NCI-H1092 (cell line): ENCODE measurements around the gene RABEP1.

Source experiments
- DNase-seq: peaks from one replicate; lab custom pipeline; 2025; lab: John Stamatoyannopoulos, UW

Gene RABEP1

GRCh38 chr17:5272322-5272721 is 9.8 kb upstream of the RABEP1 start:
- DNase-seq: no peak

GRCh38 chr17:5282642-5283217 is 646 bp downstream of the RABEP1 start:
- no peak for DNase-seq

GRCh38 chr17:5283571-5284315 is 1.7 kb downstream of the RABEP1 start:
- DNase-seq: no peak

GRCh38 chr17:5284681-5285080 is 2.6 kb downstream of the RABEP1 start:
- no peak for DNase-seq

GRCh38 chr17:5286846-5287245 is 4.8 kb downstream of the RABEP1 start:
- no peak for DNase-seq

GRCh38 chr17:5291683-5292350 is 9.7 kb downstream of the RABEP1 start:
- no peak for DNase-seq

- DNase-seq: no peak
These were observed 15.2 kb downstream of the RABEP1 start for GRCh38 chr17:5297245-5297644.

GRCh38 chr17:5299383-5299782 is 17.3 kb downstream of the RABEP1 start:
- no peak for DNase-seq

GRCh38 chr17:5304636-5305035 is 22.6 kb downstream of the RABEP1 start:
- DNase-seq: no peak

GRCh38 chr17:5309851-5310250 is 27.8 kb downstream of the RABEP1 start:
- no peak for DNase-seq

- DNase-seq: no peak
These were observed 43.8 kb downstream of the RABEP1 start for GRCh38 chr17:5325851-5326250.

- DNase-seq: no peak
These were observed 47.9 kb downstream of the RABEP1 start for GRCh38 chr17:5329784-5330557.

GRCh38 chr17:5330981-5331380 is 48.9 kb downstream of the RABEP1 start:
- no peak for DNase-seq

GRCh38 chr17:5331506-5331905 is 49.4 kb downstream of the RABEP1 start:
- DNase-seq: no peak

- DNase-seq: no peak
These were observed 62.8 kb downstream of the RABEP1 start for GRCh38 chr17:5344914-5345313.

GRCh38 chr17:5352681-5353289 is 70.7 kb downstream of the RABEP1 start:
- DNase-seq: no peak

- DNase-seq: no peak
These were observed 72.2 kb downstream of the RABEP1 start for GRCh38 chr17:5354310-5354709.

- DNase-seq: no peak
These were observed 72.9 kb downstream of the RABEP1 start for GRCh38 chr17:5354886-5355415.

- DNase-seq: no peak
These were observed 73.5 kb downstream of the RABEP1 start for GRCh38 chr17:5355421-5356129.

- no peak for DNase-seq
These were observed 79.3 kb downstream of the RABEP1 start for GRCh38 chr17:5361426-5361825.

GRCh38 chr17:5362162-5362811 is 80.2 kb downstream of the RABEP1 start:
- DNase-seq: no peak
